Left lung (tissue), 10 donors: ENCODE measurements around the gene SLC25A14. TPM values are rescaled to one million over a fixed set of nuclear protein-coding genes. Genes with fewer than 3 reads are reported as not detected.

Experiments used
- ATAC-seq: fragments of 200-7000 bp; cut with Tn5 transposase; one replicate; pipeline ENCODE4 v1.9.1; 2020; ENCODE audit warnings: moderate library complexity
- DNase-seq, 4 donors: peaks; one replicate each; pipeline ENCODE4 v3.0.0-alpha.2; 2013 to 2020
- H3K27ac ChIP-seq, 2 donors: fragments of 200-600 bp; sonication (generic) in 1 of 2; one replicate each; pipeline versions ENCODE4 v1.5.0 to v1.8.0; 2020 to 2021
- H3K27me3 ChIP-seq, 2 donors: fragments of 200-600 bp; sonication (generic) in 1 of 2; one replicate each; pipeline versions ENCODE4 v1.5.0 to v1.8.0; 2020 to 2021
- H3K36me3 ChIP-seq, 2 donors: fragments of 200-600 bp; sonication (generic) in 1 of 2; one replicate each; pipeline versions ENCODE4 v1.5.0 to v1.8.0; 2020 to 2021
- H3K4me1 ChIP-seq, 2 donors: fragments of 200-600 bp; one replicate each; pipeline ENCODE4 v1.8.0; 2021
- H3K4me3 ChIP-seq, 2 donors: fragments of 200-600 bp; sonication (generic) in 1 of 2; one replicate each; pipeline versions ENCODE4 v1.5.0 to v1.8.0; 2020 to 2021; ENCODE audit warnings: mild to moderate bottlenecking in 1 of 2
- H3K9me3 ChIP-seq, 2 donors: fragments of 200-600 bp; sonication (generic) in 1 of 2; one replicate each; pipeline versions ENCODE4 v1.5.0 to v1.8.0; 2020 to 2021
- intact Hi-C, 2 donors: fragments of 100-400 bp; cut with DNase I; formaldehyde crosslinking; loops; one replicate each; pipeline versions ENCODE4 v1.11.2 to v1.14.2; 2022
- polyA plus RNA-seq, 6 donors: library from polyadenylated mRNA; unstranded; fragments of 120-200 nt; gene quantifications; one replicate each; pipeline ENCODE4 v1.2.1, GENCODE V29; 2013; ENCODE audit not compliant: insufficient read length in 6 of 6
- total RNA-seq, 2 donors: library from RNA; stranded (reverse); fragmentation: NEBNext Ultra II Directional; extraction: Animal tissue kit (Norgen Biotek cat#: 25700); gene quantifications; one replicate each; pipeline ENCODE4 v1.2.1, GENCODE V29; 2021
- TF ChIP-seq, protein P1 (sequence below), 2 donors: fragments of 200-600 bp; sonication (generic) in 1 of 2; IDR thresholded peaks; one replicate each; pipeline versions ENCODE4 v1.5.0 to v1.8.0; 2021; ENCODE audit warnings: antibody characterized with exemption in 2 of 2
- donor health status: DM: no; HTN: yes; CAD: no.
- donor health status: DM: no; HTN: no; CAD: no.

The SLC25A14 gene
- total and polyA plus RNA-seq, 8 donors, result 8.3 to 33.4 (median 26.5) TPM

DNA sequence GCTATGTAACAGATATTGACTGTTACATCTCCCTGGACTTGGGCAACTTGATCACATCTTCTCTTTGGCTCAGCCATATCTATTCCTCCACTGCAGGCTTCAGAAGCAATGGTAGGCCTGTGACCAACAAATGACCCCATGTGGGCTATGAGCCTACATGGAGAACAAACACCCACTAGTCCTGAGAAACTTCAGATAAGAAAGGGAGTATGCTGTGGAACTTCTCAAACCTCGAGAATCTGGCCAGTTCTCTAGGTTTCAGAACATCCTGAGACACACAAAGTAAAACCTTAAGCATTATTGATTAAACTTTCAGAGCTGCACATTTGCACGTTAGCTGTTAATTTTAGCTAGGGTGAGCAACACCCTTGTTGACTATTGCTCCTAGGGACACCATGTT, 78.3 kb downstream of the SLC25A14 start:
- no peaks in the 10 kb centered on the region for H3K9me3 ChIP-seq
- intact Hi-C loops, result no loop called here
- H3K27ac ChIP-seq, result no peak overlapping the region
- ATAC-seq, result no peak
- H3K4me3 ChIP-seq, result no peak overlapping the region
- no peaks in the 10 kb centered on the region for H3K27me3 ChIP-seq
- TF ChIP-seq, protein P1, sequence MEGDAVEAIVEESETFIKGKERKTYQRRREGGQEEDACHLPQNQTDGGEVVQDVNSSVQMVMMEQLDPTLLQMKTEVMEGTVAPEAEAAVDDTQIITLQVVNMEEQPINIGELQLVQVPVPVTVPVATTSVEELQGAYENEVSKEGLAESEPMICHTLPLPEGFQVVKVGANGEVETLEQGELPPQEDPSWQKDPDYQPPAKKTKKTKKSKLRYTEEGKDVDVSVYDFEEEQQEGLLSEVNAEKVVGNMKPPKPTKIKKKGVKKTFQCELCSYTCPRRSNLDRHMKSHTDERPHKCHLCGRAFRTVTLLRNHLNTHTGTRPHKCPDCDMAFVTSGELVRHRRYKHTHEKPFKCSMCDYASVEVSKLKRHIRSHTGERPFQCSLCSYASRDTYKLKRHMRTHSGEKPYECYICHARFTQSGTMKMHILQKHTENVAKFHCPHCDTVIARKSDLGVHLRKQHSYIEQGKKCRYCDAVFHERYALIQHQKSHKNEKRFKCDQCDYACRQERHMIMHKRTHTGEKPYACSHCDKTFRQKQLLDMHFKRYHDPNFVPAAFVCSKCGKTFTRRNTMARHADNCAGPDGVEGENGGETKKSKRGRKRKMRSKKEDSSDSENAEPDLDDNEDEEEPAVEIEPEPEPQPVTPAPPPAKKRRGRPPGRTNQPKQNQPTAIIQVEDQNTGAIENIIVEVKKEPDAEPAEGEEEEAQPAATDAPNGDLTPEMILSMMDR (IDR thresholded peaks at IDR 0.05), result no peak
- DNase-seq, result no peak
- H3K4me1 ChIP-seq, result no peaks in the 10 kb centered on the region
- H3K36me3 ChIP-seq, result peaks cover 0 to 10% of the 10 kb centered on the region in 2 donors

DNA sequence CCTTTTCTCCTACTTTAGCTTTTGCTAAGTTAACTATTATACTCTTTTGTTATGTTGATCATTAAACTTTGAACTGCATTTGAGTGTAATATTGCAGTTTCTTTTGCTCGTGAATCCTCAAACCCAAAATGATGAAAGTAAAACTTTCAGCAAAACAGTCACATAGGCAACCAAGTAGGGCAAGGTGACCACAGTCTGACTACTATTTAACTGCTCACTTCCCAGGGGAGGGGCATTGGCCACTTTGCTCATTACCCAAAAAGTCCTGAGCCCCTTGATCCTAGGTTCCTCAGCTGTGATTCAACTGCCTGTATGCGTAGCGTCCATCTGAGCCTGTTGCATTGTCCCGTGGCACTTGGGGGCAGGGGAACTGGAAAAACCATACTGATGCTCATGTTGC, 79.0 kb downstream of the SLC25A14 start:
- Histone ChIP-seq H3K36me3 (peaks cover 0 to 10% of the 10 kb centered on the region in 2 donors), H3K9me3 (no peaks in the 10 kb centered on the region), H3K27ac (no peak overlapping the region), H3K4me3 (no peak overlapping the region), H3K4me1 (no peaks in the 10 kb centered on the region), H3K27me3 (no peaks in the 10 kb centered on the region)
- intact Hi-C loops, result no loop called here
- DNase-seq, result no peak
- TF ChIP-seq, protein P1 (IDR thresholded peaks at IDR 0.05), result no peak
- no peak for ATAC-seq

DNA sequence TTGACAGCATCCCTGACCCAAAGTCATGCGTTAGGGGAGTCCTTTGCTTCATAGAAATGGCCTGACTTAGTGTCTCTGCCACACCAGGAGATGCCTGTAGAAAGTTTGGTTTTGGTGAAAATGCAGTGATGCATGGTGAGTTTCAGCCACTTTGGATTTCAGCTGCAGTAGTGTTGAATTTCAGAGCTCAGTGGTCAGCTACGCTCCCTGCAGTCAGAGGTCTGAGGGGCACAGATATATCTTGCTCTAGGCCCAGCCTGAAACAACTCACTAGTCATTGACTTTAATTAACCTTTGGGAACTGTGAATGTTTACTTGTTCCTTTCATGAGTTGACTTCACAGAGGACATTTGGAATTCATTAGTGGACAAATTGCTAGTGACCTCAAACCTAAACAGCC, 79.5 kb downstream of the SLC25A14 start:
- Histone ChIP-seq H3K36me3 (peaks cover 0 to 10% of the 10 kb centered on the region in 2 donors), H3K9me3 (no peaks in the 10 kb centered on the region), H3K27me3 (no peaks in the 10 kb centered on the region), H3K4me3 (no peak overlapping the region), H3K27ac (no peak overlapping the region), H3K4me1 (no peaks in the 10 kb centered on the region)
- intact Hi-C loops, result no loop called here
- ATAC-seq (no peak), DNase-seq (no peak)
- TF ChIP-seq, protein P1 (IDR thresholded peaks at IDR 0.05), result no peak

Other genes with a start within 250 kb of the SLC25A14 start
- 10 to 100 TPM; 20.2 to 23.9 TPM for gene ELF4, start 229.4 kb upstream of the SLC25A14 start, total RNA-seq
- gene ELF4, start 229.4 kb upstream of the SLC25A14 start, polyA plus RNA-seq, result 10 to 100 TPM; 10.1 to 13.2 (median 12.3) TPM
- gene AIFM1, start 174.1 kb upstream of the SLC25A14 start, total RNA-seq, result 10 to 100 TPM; 31.2 to 33.1 TPM
- 10 to 100 TPM; 27.2 to 34.9 (median 30.0) TPM for gene AIFM1, start 174.1 kb upstream of the SLC25A14 start, polyA plus RNA-seq
- gene RAB33A, start 168.0 kb upstream of the SLC25A14 start, total RNA-seq, result 1 to 10 TPM in 1 of 2 donors, under 1 TPM in 1; 0.58 to 1.4 TPM
- gene RAB33A, start 168.0 kb upstream of the SLC25A14 start, polyA plus RNA-seq, result under 1 TPM; 0.44 to 0.93 (median 0.73) TPM
- 1 to 10 TPM; 3.9 to 4.3 TPM for gene ZNF280C, start 71.0 kb upstream of the SLC25A14 start, total RNA-seq
- gene ZNF280C, start 71.0 kb upstream of the SLC25A14 start, polyA plus RNA-seq, result 10 to 100 TPM in 1 of 6 donors, 1 to 10 TPM in 5; 7.8 to 10.2 (median 8.9) TPM
- gene GPR119, start 45.8 kb downstream of the SLC25A14 start, total RNA-seq, result not detected
- gene GPR119, start 45.8 kb downstream of the SLC25A14 start, polyA plus RNA-seq, result not detected
- 10 to 100 TPM; 13.6 to 15.4 TPM for gene RBMX2, start 62.1 kb downstream of the SLC25A14 start, total RNA-seq
- 10 to 100 TPM; 30.9 to 39.1 (median 35.7) TPM for gene RBMX2, start 62.1 kb downstream of the SLC25A14 start, polyA plus RNA-seq